ENCODE data around the gene COA8.

The COA8 gene

DNA sequence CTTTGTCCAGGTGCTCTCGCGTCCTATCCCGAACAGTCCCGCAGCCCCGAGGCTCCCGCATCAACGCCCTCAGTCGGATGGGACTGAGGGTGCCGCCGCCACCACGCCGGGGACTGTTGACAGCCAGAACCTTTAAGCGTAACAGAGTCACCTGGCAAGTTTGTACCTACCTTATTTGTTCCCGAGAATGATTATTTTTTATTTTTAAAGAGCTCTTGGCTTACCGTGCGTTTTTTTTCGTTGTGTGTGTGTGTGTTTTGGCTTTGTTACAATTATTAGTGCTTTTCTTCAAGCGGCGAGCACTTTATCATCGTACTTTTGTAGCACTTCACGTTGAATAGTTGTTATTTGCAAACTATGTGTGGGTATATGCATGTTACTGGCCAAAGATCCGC, 463 bp downstream of the COA8 start:
- TF ChIP-seq YY1 (IDR thresholded peaks at IDR 0.05; ENCODE audit: low read depth) (no peak), EGR1 (IDR thresholded peaks at IDR 0.05) (no peak), TCF12 (IDR thresholded peaks at IDR 0.05; ENCODE audit: low read depth) (no peak), FOXM1 (IDR thresholded peaks at IDR 0.05; ENCODE audit: borderline replicate concordance, low read depth) (no peak), CEBPB (IDR thresholded peaks at IDR 0.05) (no peak), ZBTB7A (IDR thresholded peaks at IDR 0.05; ENCODE audit: low read depth) (no peak), TAF1 (IDR thresholded peaks at IDR 0.05; ENCODE audit: low read depth) (no peak), EP300 (IDR thresholded peaks at IDR 0.05; ENCODE audit: borderline replicate concordance) (no peak), MAX (IDR thresholded peaks at IDR 0.05) (no peak), RAD21 (IDR thresholded peaks at IDR 0.05; ENCODE audit: low read depth) (no peak), TEAD4 (IDR thresholded peaks at IDR 0.05) (no peak), CREB1 (IDR thresholded peaks at IDR 0.05; ENCODE audit: low read depth) (no peak), NFIC (IDR thresholded peaks at IDR 0.05) (no peak), USF1 (IDR thresholded peaks at IDR 0.05) (no peak)
- TF ChIP-seq, protein P1, sequence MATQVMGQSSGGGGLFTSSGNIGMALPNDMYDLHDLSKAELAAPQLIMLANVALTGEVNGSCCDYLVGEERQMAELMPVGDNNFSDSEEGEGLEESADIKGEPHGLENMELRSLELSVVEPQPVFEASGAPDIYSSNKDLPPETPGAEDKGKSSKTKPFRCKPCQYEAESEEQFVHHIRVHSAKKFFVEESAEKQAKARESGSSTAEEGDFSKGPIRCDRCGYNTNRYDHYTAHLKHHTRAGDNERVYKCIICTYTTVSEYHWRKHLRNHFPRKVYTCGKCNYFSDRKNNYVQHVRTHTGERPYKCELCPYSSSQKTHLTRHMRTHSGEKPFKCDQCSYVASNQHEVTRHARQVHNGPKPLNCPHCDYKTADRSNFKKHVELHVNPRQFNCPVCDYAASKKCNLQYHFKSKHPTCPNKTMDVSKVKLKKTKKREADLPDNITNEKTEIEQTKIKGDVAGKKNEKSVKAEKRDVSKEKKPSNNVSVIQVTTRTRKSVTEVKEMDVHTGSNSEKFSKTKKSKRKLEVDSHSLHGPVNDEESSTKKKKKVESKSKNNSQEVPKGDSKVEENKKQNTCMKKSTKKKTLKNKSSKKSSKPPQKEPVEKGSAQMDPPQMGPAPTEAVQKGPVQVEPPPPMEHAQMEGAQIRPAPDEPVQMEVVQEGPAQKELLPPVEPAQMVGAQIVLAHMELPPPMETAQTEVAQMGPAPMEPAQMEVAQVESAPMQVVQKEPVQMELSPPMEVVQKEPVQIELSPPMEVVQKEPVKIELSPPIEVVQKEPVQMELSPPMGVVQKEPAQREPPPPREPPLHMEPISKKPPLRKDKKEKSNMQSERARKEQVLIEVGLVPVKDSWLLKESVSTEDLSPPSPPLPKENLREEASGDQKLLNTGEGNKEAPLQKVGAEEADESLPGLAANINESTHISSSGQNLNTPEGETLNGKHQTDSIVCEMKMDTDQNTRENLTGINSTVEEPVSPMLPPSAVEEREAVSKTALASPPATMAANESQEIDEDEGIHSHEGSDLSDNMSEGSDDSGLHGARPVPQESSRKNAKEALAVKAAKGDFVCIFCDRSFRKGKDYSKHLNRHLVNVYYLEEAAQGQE (IDR thresholded peaks at IDR 0.05; ENCODE audit: low read depth) = no peak

- TF ChIP-seq NFIC (IDR thresholded peaks at IDR 0.05) = no peak
- no peak for TF ChIP-seq TCF12 (IDR thresholded peaks at IDR 0.05; ENCODE audit: low read depth)
- TF ChIP-seq CREB1 (IDR thresholded peaks at IDR 0.05; ENCODE audit: low read depth) = no peak
- TF ChIP-seq TEAD4 (IDR thresholded peaks at IDR 0.05) = no peak
- no peak for TF ChIP-seq YY1 (IDR thresholded peaks at IDR 0.05; ENCODE audit: low read depth)
- no peak for TF ChIP-seq RAD21 (IDR thresholded peaks at IDR 0.05; ENCODE audit: low read depth)
These were observed 1.2 kb downstream of the COA8 start for GRCh38 chr14:103563844-103564505.

DNA sequence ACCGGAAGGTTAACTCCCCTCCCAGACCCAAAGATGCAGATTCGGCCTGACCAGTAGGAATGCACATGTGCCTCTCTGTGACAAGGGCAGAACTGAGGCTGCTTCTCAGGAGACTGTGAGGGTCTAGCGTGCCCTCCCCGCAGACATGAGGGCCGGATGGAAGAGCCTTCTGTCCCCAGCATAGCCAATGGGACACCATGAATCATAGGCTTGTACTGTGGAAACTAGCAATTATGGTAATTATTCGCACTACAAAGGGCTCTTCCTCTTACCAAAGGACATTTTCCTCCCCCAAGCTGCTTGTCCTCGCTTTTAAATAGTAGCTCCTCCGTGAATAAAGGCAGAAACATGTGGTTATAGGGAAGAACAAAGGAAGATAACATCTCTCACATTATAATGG, 6.2 kb downstream of the COA8 start:
- TF ChIP-seq YY1 (IDR thresholded peaks at IDR 0.05; ENCODE audit: low read depth) (no peak), USF1 (IDR thresholded peaks at IDR 0.05) (no peak), CEBPB (IDR thresholded peaks at IDR 0.05) (no peak), NFIC (IDR thresholded peaks at IDR 0.05) (no peak), MAX (IDR thresholded peaks at IDR 0.05) (no peak), CREB1 (IDR thresholded peaks at IDR 0.05; ENCODE audit: low read depth) (no peak), TCF12 (IDR thresholded peaks at IDR 0.05; ENCODE audit: low read depth) (no peak), FOXM1 (IDR thresholded peaks at IDR 0.05; ENCODE audit: borderline replicate concordance, low read depth) (no peak), RAD21 (IDR thresholded peaks at IDR 0.05; ENCODE audit: low read depth) (no peak), EGR1 (IDR thresholded peaks at IDR 0.05) (no peak), TAF1 (IDR thresholded peaks at IDR 0.05; ENCODE audit: low read depth) (no peak), EP300 (IDR thresholded peaks at IDR 0.05; ENCODE audit: borderline replicate concordance) (no peak), ZBTB7A (IDR thresholded peaks at IDR 0.05; ENCODE audit: low read depth) (no peak), TEAD4 (IDR thresholded peaks at IDR 0.05) (no peak)
- TF ChIP-seq, protein P1 (IDR thresholded peaks at IDR 0.05; ENCODE audit: low read depth) = no peak

DNA sequence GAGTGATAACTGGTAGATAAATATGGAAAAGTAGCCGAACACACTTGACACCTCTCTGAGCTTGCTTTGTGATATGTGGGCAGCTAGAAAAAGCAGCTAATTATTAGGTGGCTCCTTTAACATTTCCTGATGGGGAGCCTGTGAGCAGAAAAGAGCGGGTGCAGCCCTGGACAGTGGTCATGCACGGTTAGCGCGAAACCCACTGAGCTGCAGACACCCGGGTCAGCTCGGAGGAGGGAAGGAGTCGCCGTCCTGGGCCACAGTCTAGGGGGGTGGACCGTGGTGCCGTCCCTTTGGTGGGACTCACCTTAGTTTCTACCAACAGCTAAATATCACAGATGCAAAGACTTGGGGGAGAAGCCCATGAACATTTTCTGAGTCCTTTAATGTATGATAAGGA, 6.6 kb downstream of the COA8 start:
- TF ChIP-seq MAX (IDR thresholded peaks at IDR 0.05) = no peak
- TF ChIP-seq TEAD4 (IDR thresholded peaks at IDR 0.05) = no peak
- no peak for TF ChIP-seq ZBTB7A (IDR thresholded peaks at IDR 0.05; ENCODE audit: low read depth)
- TF ChIP-seq EGR1 (IDR thresholded peaks at IDR 0.05) = no peak
- no peak for TF ChIP-seq CREB1 (IDR thresholded peaks at IDR 0.05; ENCODE audit: low read depth)
- no peak for TF ChIP-seq TCF12 (IDR thresholded peaks at IDR 0.05; ENCODE audit: low read depth)
- no peak for TF ChIP-seq USF1 (IDR thresholded peaks at IDR 0.05)

GRCh38 chr14:103574104-103574503, 11.3 kb downstream of the COA8 start:
- no peak for TF ChIP-seq RAD21 (IDR thresholded peaks at IDR 0.05; ENCODE audit: low read depth)
- no peak for TF ChIP-seq CREB1 (IDR thresholded peaks at IDR 0.05; ENCODE audit: low read depth)
- TF ChIP-seq TCF12 (IDR thresholded peaks at IDR 0.05; ENCODE audit: low read depth) = no peak
- no peak for TF ChIP-seq CEBPB (IDR thresholded peaks at IDR 0.05)
- no peak for TF ChIP-seq TEAD4 (IDR thresholded peaks at IDR 0.05)
- no peak for TF ChIP-seq MAX (IDR thresholded peaks at IDR 0.05)
- no peak for TF ChIP-seq FOXM1 (IDR thresholded peaks at IDR 0.05; ENCODE audit: borderline replicate concordance, low read depth)
- TF ChIP-seq EP300 (IDR thresholded peaks at IDR 0.05; ENCODE audit: borderline replicate concordance) = no peak
- no peak for TF ChIP-seq TAF1 (IDR thresholded peaks at IDR 0.05; ENCODE audit: low read depth)
- TF ChIP-seq ZBTB7A (IDR thresholded peaks at IDR 0.05; ENCODE audit: low read depth) = no peak
- TF ChIP-seq EGR1 (IDR thresholded peaks at IDR 0.05) = no peak
- TF ChIP-seq USF1 (IDR thresholded peaks at IDR 0.05) = no peak
- no peak for TF ChIP-seq NFIC (IDR thresholded peaks at IDR 0.05)
- TF ChIP-seq, protein P1 (IDR thresholded peaks at IDR 0.05; ENCODE audit: low read depth) = no peak
- TF ChIP-seq YY1 (IDR thresholded peaks at IDR 0.05; ENCODE audit: low read depth) = no peak

Measured in Ishikawa (cell line).